Keratinocyte (primary cell): ENCODE results near the gene DMD. TPM values are rescaled to one million over a fixed set of nuclear protein-coding genes. Genes with fewer than 3 reads are reported as not detected.

Experiments used
- DNase-seq: peaks from one replicate; pipeline ENCODE4 v3.0.0-alpha.2; 2011; ENCODE audit warnings: low read depth, missing footprints, low spot score
- FAIRE-seq: peaks from 2 replicates; lab custom pipeline; 2011; peaks lifted over from hg19 to GRCh38; lab: Jason Lieb, UNC
- H2AFZ ChIP-seq: 2 replicates; pipeline ENCODE4 v1.6.0; 2012; ENCODE audit warnings: low read length, control low read depth, inconsistent platforms; ENCODE audit not compliant: control insufficient read depth
- H3K27ac ChIP-seq: 2 replicates; pipeline ENCODE4 v1.5.1; 2011; ENCODE audit warnings: low read length; ENCODE audit not compliant: control insufficient read depth, insufficient read depth
- H3K27me3 ChIP-seq: 3 replicates; pipeline ENCODE4 v1.6.0; 2011; ENCODE audit warnings: low read length; ENCODE audit not compliant: control insufficient read depth, insufficient read depth; ENCODE audit errors: extremely low read depth
- H3K36me3 ChIP-seq, 2 experiments: 2 replicates in 1 of 2; 3 replicates in 1 of 2; pipeline ENCODE4 v1.5.1; 2011; ENCODE audit warnings: low read length in 2 of 2, mild to moderate bottlenecking in 1 of 2; ENCODE audit not compliant: control insufficient read depth in 2 of 2, insufficient read depth in 2 of 2; ENCODE audit errors: extremely low read depth in 1 of 2
- H3K4me1 ChIP-seq: 3 replicates; pipeline ENCODE4 v1.5.1; 2011; ENCODE audit warnings: low read length; ENCODE audit not compliant: control insufficient read depth, insufficient read depth; ENCODE audit errors: extremely low read depth
- H3K4me2 ChIP-seq: 3 replicates; pipeline ENCODE4 v1.6.0; 2011; ENCODE audit warnings: low read depth, low read length; ENCODE audit not compliant: control insufficient read depth, insufficient read depth; ENCODE audit errors: extremely low read depth
- H3K4me3 ChIP-seq, 3 experiments: fragments of 200-600 bp in 1 of 3; sonication (generic) in 1 of 3; 2 replicates in 2 of 3; 3 replicates in 1 of 3; pipeline ENCODE4 v1.5.1; 2011 to 2016; ENCODE audit warnings: low read length in 3 of 3, mild to moderate bottlenecking in 3 of 3, control low read depth in 2 of 3, inconsistent platforms in 1 of 3, low read depth in 1 of 3, mixed read lengths in 1 of 3, mixed run types in 1 of 3, moderate library complexity in 1 of 3; ENCODE audit not compliant: control insufficient read depth in 2 of 3, insufficient read depth in 2 of 3; ENCODE audit errors: extremely low read depth in 1 of 3
- H3K79me2 ChIP-seq: 2 replicates; pipeline ENCODE4 v1.6.0; 2012; ENCODE audit warnings: low read length; ENCODE audit not compliant: control insufficient read depth, insufficient read depth
- H3K9ac ChIP-seq: 3 replicates; pipeline ENCODE4 v1.6.0; 2011; ENCODE audit warnings: low read length; ENCODE audit not compliant: control insufficient read depth, insufficient read depth; ENCODE audit errors: extremely low read depth
- H3K9me1 ChIP-seq: 3 replicates; pipeline ENCODE4 v1.6.0; 2011; ENCODE audit warnings: low read length; ENCODE audit not compliant: control insufficient read depth, insufficient read depth; ENCODE audit errors: extremely low read depth
- H3K9me3 ChIP-seq: 2 replicates; pipeline ENCODE4 v1.5.1; 2012; ENCODE audit warnings: low read depth, low read length; ENCODE audit not compliant: control insufficient read depth
- H4K20me1 ChIP-seq: 3 replicates; pipeline ENCODE4 v1.6.0; 2011; ENCODE audit warnings: low read length; ENCODE audit not compliant: control insufficient read depth, insufficient read depth; ENCODE audit errors: extremely low read depth
- EZH2 ChIP-seq: IDR thresholded peaks from one replicate; pipeline ENCODE4 v1.6.1; 2012; ENCODE audit warnings: inconsistent platforms, mild to moderate bottlenecking, low read length, moderate library complexity
- dilution Hi-C: fragments of 300-500 bp; cut with MboI; formaldehyde crosslinking; loops from one replicate; pipeline ENCODE4 v1.7.0; 2020; ENCODE audit warnings: low sequenced_read_pairs; ENCODE audit not compliant: extremely low pct_ligation_motif_present
- polyA plus RNA-seq, 5 experiments: library from polyadenylated mRNA; depleted of rRNA in 3 of 5; stranded (reverse) in 3 of 5; stranded (forward) in 1 of 5; unstranded in 1 of 5; fragments of >200 nt; gene quantifications; 1 replicate in 1 of 5; 2 replicates in 3 of 5; 3 replicates in 1 of 5; pipeline versions ENCODE4 v1.2.1 to v1.2.3, GENCODE V29; 2011 to 2012; ENCODE audit warnings: missing spikeins in 2 of 5, low read depth in 1 of 5, low replicate concordance in 1 of 5
- TF ChIP-seq, protein P1 (sequence below), 3 experiments: IDR thresholded peaks in 1 of 3; conservative IDR thresholded peaks in 1 of 3; optimal IDR thresholded peaks in 1 of 3; 2 replicates in 2 of 3; 3 replicates in 1 of 3; pipeline versions ENCODE3 to v1.5.1; 2011; ENCODE audit warnings: low read length in 3 of 3, mild to moderate bottlenecking in 3 of 3, moderate library complexity in 2 of 3, control low read depth in 1 of 3, inconsistent platforms in 1 of 3; ENCODE audit not compliant: insufficient read depth in 2 of 3; ENCODE audit errors: extremely low read depth in 1 of 3

Gene DMD
- polyA plus RNA-seq, 1 donor (not counting 4 experiments of a cell fraction or from before 2014, with no cell fraction given) = 8.9 TPM

- Histone ChIP-seq H3K27ac (no peak overlapping the region), H3K4me2 (no peak overlapping the region), H4K20me1 (no peaks in the 10 kb centered on the region), H3K4me3 (no peak overlapping the region), H3K9me1 (no peaks in the 10 kb centered on the region), H3K27me3 (no peaks in the 10 kb centered on the region), H3K4me1 (no peaks in the 10 kb centered on the region), H3K9me3 (no peaks in the 10 kb centered on the region), H3K9ac (no peak overlapping the region), H2AFZ (no peak overlapping the region), H3K36me3 (no peaks in the 10 kb centered on the region), H3K79me2 (no peaks in the 10 kb centered on the region)
- TF ChIP-seq, protein P1, sequence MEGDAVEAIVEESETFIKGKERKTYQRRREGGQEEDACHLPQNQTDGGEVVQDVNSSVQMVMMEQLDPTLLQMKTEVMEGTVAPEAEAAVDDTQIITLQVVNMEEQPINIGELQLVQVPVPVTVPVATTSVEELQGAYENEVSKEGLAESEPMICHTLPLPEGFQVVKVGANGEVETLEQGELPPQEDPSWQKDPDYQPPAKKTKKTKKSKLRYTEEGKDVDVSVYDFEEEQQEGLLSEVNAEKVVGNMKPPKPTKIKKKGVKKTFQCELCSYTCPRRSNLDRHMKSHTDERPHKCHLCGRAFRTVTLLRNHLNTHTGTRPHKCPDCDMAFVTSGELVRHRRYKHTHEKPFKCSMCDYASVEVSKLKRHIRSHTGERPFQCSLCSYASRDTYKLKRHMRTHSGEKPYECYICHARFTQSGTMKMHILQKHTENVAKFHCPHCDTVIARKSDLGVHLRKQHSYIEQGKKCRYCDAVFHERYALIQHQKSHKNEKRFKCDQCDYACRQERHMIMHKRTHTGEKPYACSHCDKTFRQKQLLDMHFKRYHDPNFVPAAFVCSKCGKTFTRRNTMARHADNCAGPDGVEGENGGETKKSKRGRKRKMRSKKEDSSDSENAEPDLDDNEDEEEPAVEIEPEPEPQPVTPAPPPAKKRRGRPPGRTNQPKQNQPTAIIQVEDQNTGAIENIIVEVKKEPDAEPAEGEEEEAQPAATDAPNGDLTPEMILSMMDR (optimal IDR thresholded peaks at IDR 0.05 in 1 of 3, IDR thresholded peaks at IDR 0.05 in 1 of 3, conservative IDR thresholded peaks at IDR 0.05 in 1 of 3; ENCODE audit: extremely low read depth in 1 of 3, insufficient read depth in 2 of 3, low read length in 3 of 3) = no peak
- no peak for TF ChIP-seq EZH2
- no peak for DNase-seq
- dilution Hi-C loops = no loop called here
- FAIRE-seq = no peak
Measured at GRCh38 chrX:31132821-31133241, 2078.5 kb downstream of the DMD start.

DNA sequence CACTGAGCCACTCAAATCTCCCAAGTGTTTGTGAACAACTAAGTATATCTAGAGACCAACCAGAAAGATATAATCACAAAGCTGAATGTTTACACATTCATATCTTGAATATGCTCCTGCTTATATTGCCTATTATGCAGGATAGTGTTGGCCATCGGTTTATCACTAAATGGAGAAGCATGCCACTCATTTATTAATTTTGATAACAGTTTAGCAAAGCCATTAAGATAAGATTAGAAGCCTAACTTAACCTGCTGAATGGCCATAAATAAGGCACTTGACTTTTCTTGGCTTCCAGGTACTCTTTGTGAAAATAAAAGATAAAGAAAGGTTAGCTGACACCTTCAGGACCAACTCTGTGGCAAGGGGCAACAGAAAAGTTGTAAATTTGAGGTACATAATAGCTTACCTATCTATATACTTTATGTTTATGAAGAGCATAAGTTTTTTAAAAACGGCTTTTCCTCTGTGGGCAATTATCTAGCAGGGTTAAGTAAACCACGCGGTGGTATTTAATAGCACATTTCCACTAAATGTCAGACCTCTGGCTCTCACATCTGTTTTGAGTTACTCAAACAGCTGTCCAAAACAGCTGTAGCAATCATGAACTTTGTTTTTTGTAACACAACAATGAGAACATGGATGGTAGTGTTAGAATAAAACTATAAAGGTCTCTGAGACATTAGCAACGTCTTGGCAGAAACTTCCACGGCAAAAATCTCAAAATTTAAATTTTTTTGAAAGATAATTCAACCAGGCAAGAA, 2080.7 kb downstream of the DMD start:
- no peaks in the 10 kb centered on the region for H3K9me3 ChIP-seq
- H2AFZ ChIP-seq = no peak overlapping the region
- no peak for TF ChIP-seq EZH2
- TF ChIP-seq, protein P1 (optimal IDR thresholded peaks at IDR 0.05 in 1 of 3, IDR thresholded peaks at IDR 0.05 in 1 of 3, conservative IDR thresholded peaks at IDR 0.05 in 1 of 3; ENCODE audit: extremely low read depth in 1 of 3, insufficient read depth in 2 of 3, low read length in 3 of 3) = no peak
- H3K4me3 ChIP-seq = no peak overlapping the region
- H3K79me2 ChIP-seq = no peaks in the 10 kb centered on the region
- H4K20me1 ChIP-seq = no peaks in the 10 kb centered on the region
- H3K27ac ChIP-seq = no peak overlapping the region
- DNase-seq (no peak), FAIRE-seq (no peak)
- no peak overlapping the region for H3K4me2 ChIP-seq
- no peaks in the 10 kb centered on the region for H3K27me3 ChIP-seq
- H3K9me1 ChIP-seq = no peaks in the 10 kb centered on the region
- dilution Hi-C loops = no loop called here
- no peaks in the 10 kb centered on the region for H3K36me3 ChIP-seq
- no peaks in the 10 kb centered on the region for H3K4me1 ChIP-seq
- H3K9ac ChIP-seq = no peak overlapping the region
